NT2/D1 (cell line): ENCODE data around the gene IL2RA.

Experiments
- DNase-seq: peaks from one replicate; pipeline ENCODE4 v3.0.0-alpha.2; 2011; ENCODE audit warnings: low read depth, low spot score
- H3K27me3 ChIP-seq: 2 replicates; pipeline ENCODE4 v1.6.0; 2011; ENCODE audit warnings: mild to moderate bottlenecking; ENCODE audit not compliant: insufficient read length, insufficient read depth
- H3K36me3 ChIP-seq: 2 replicates; pipeline ENCODE4 v1.6.1; 2011; ENCODE audit warnings: mild to moderate bottlenecking, low read length, mixed read lengths; ENCODE audit not compliant: insufficient read depth, insufficient read length
- H3K4me1 ChIP-seq: 2 replicates; pipeline ENCODE4 v1.5.1; 2011; ENCODE audit not compliant: insufficient read depth, insufficient read length
- H3K4me3 ChIP-seq: 2 replicates; pipeline ENCODE4 v1.5.1; 2011; ENCODE audit warnings: low read depth; ENCODE audit not compliant: insufficient read length
- H3K9ac ChIP-seq: 2 replicates; pipeline ENCODE4 v1.6.0; 2011; ENCODE audit warnings: low read depth; ENCODE audit not compliant: insufficient read length
- H3K9me3 ChIP-seq: 2 replicates; pipeline ENCODE4 v1.5.1; 2011; ENCODE audit warnings: mild to moderate bottlenecking, low read length; ENCODE audit not compliant: insufficient read depth
- SUZ12 ChIP-seq: IDR thresholded peaks from 2 replicates; pipeline ENCODE4 v1.6.1; 2011; ENCODE audit not compliant: insufficient read length, insufficient read depth; ENCODE audit errors: extremely low read depth
- YY1 ChIP-seq: IDR thresholded peaks from 2 replicates; pipeline ENCODE4 v1.6.1; 2011; ENCODE audit not compliant: insufficient read length, insufficient read depth
- ZNF274 ChIP-seq: IDR thresholded peaks from 2 replicates; pipeline ENCODE4 v1.6.1; 2011; ENCODE audit warnings: mild to moderate bottlenecking, low read depth, low read length

IL2RA gene

DNA sequence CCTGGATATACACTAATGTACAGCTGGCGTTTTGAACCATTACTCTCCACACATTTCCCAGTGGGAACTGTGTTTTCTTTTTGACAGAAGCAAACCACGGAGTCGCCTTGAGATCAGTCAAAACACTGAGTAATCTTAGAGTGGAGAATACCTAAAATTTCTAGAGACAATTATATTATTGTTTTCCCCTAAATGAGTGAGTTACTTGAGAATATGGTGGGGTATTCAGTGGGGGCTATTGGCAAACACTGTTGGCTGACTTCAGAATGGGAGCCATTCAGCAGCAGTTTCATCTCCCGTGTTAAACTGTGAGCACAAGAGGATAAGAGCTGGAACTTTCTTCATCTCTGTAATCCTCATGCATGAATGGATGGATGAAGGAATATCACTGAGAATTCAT is 6.2 kb downstream of the IL2RA start:
- Histone ChIP-seq H3K36me3 (no peaks in the 10 kb centered on the region), H3K4me3 (no peak overlapping the region), H3K9ac (no peak overlapping the region), H3K9me3 (no peaks in the 10 kb centered on the region), H3K27me3 (no peaks in the 10 kb centered on the region), H3K4me1 (no peaks in the 10 kb centered on the region)
- TF ChIP-seq ZNF274 (no peak), SUZ12 (no peak), YY1 (no peak)
- DNase-seq = no peak

DNA sequence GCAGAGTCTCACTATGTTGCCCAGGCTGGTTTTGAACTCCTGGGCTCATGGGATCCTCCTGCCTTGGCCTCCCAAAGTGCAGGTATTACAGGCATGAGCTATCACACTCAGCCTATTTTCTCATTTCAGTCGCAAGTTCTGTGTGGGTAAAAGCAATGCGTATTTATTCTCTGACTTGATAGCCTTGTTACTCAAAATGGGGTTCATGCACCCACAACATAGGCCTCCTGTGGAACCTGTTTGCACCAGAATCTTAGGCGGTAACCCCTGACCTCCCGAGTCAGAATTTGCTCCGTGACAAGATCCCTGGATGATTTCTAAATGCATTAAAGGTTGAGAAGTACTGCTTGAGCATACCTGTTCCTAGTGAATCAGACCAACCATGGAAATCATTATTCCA is 7.3 kb downstream of the IL2RA start:
- H3K36me3 ChIP-seq = no peaks in the 10 kb centered on the region
- H3K4me1 ChIP-seq = no peaks in the 10 kb centered on the region
- TF ChIP-seq SUZ12 (no peak), YY1 (no peak), ZNF274 (no peak)

GRCh38 chr10:6053816-6054631 is 8.1 kb downstream of the IL2RA start:
- Histone ChIP-seq H3K9ac (no peak overlapping the region), H3K27me3 (no peaks in the 10 kb centered on the region), H3K4me1 (no peaks in the 10 kb centered on the region), H3K4me3 (no peak overlapping the region), H3K36me3 (no peaks in the 10 kb centered on the region), H3K9me3 (no peaks in the 10 kb centered on the region)
- no peak for DNase-seq
- TF ChIP-seq SUZ12 = no peak
- TF ChIP-seq YY1 = no peak
- no peak for TF ChIP-seq ZNF274

More for the DNA sequence above, 7.3 kb downstream of the IL2RA start:
- no peak for DNase-seq
- H3K9ac ChIP-seq = no peak overlapping the region
- H3K27me3 ChIP-seq = no peaks in the 10 kb centered on the region
- no peaks in the 10 kb centered on the region for H3K9me3 ChIP-seq
- H3K4me3 ChIP-seq = no peak overlapping the region

DNA sequence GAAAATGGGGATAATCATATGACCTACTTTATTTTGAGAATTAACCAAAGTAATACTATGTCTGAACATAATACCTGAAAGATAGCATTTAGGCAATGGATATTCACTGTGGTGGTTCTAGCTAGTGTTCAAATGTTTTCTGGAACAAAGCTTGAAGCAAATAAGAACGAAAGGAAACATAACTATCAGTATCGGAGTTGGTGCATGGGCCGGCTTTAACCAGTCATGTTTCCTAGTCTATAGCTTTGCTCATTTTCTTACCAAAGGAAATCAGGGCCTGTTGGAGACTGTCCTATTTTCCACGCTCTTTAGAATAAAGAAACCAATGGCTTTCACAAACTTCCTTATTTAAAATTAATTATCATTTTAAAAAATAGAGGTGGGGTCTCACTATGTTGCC is 8.9 kb downstream of the IL2RA start:
- no peaks in the 10 kb centered on the region for H3K9me3 ChIP-seq
- no peaks in the 10 kb centered on the region for H3K27me3 ChIP-seq
- H3K4me1 ChIP-seq = no peaks in the 10 kb centered on the region
- H3K9ac ChIP-seq = no peak overlapping the region
- DNase-seq = no peak
- H3K36me3 ChIP-seq = no peaks in the 10 kb centered on the region
- H3K4me3 ChIP-seq = no peak overlapping the region
- no peak for TF ChIP-seq YY1
- no peak for TF ChIP-seq ZNF274
- no peak for TF ChIP-seq SUZ12

DNA sequence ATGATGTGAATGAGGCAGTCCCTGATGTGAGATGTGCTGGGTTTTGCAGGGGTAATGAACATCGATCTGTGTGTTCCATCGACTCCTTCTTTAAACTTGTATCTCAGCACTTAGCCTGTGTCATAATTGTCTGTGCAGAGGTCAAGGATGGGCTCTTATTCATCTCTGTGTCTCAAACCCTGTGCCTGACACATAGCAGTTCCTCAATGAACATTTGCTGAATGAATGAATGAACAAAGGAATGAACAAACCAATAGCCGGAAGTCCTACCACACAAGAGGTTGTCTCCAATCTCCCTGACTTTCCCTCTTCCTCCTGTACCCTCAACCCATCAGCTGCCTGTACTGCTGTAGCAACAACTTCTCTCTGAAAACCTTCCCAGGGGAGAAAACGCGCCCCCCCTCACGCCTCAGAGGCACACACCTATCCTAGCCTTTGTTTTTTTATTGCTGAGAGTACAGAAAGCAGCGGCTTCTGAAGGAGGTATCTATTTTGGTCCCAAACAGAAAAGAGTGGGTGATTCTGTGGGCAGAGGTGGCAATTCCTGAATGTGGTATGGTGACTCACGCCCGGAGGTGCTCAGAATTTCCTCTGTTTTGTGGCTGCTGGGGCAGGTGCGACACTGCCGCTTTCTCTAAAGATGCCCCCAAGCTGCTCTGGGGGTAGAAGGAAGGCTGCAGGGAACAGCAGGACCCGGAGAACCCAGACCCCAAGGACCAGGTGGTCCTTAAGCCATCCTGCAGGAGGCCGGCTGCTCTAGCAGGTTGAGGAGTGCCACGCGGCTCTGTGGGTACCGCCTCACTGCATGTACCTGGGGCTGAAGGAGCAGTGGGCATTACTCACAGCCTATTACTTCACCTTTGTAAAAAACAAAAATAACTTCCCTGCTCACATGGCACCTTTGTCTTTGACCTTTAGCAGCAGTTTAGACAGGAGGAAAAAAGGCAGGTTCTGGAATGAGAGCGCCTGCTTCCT is 9.6 kb downstream of the IL2RA start:
- Histone ChIP-seq H3K9me3 (no peaks in the 10 kb centered on the region), H3K9ac (no peak overlapping the region), H3K36me3 (no peaks in the 10 kb centered on the region), H3K27me3 (no peaks in the 10 kb centered on the region), H3K4me1 (no peaks in the 10 kb centered on the region), H3K4me3 (no peak overlapping the region)
- TF ChIP-seq SUZ12 (no peak), ZNF274 (no peak), YY1 (no peak)
- no peak for DNase-seq

DNA sequence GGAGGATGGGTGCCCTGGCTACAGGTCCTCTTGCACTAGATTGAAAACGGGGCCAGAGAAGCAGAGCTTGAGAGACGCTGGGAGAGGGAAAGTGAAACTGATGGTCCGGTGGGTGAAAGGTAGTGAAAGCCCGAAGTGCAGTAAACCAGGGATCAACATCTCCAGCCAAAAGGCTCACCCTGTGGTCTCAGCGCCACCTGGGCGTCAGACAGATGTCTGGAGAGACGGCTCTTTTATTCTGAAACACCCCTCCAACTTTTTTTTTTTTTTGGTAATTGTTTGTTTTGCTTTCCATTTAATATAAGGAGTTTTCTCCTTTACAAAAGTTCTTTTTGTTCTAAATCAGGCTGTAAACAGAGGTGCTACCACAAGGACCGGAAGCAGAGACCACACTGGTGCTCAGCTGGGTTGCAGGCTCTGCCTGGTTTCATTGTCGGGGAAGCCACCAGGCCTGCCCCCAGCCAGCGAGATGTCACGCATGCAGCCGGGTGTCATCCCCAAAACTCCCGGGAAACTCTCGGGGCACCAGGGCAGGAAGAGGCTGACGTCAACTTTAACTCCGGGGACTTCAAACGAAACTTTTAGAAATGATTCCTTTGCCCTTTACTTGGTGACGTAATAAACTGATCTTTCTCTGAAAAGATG is 11.2 kb downstream of the IL2RA start:
- Histone ChIP-seq H3K4me1 (no peaks in the 10 kb centered on the region), H3K9ac (no peak overlapping the region), H3K36me3 (no peaks in the 10 kb centered on the region), H3K27me3 (no peaks in the 10 kb centered on the region), H3K4me3 (no peak overlapping the region), H3K9me3 (no peaks in the 10 kb centered on the region)
- TF ChIP-seq ZNF274 (no peak), YY1 (no peak), SUZ12 (no peak)
- no peak for DNase-seq

DNA sequence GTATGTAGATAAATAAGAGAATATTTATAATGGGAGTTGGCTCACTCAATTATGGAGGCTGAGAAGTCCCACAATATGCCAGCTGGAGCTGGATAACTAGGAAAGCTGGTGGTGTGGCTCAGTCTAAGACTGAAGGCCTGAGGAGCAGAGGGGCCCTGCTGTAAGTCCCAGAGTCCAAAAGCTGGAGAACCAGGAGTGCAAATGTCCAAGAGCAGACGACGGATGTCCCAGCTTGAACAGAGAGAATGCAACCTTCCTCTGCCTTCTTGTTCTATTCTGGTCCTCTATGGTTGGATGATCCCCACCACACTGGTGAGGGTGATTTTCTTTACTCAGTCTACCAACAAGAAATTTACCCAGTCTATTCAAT is 13.2 kb downstream of the IL2RA start:
- no peak for DNase-seq
- Histone ChIP-seq H3K27me3 (no peaks in the 10 kb centered on the region), H3K36me3 (no peaks in the 10 kb centered on the region), H3K4me1 (no peaks in the 10 kb centered on the region), H3K4me3 (no peak overlapping the region), H3K9me3 (no peaks in the 10 kb centered on the region), H3K9ac (no peak overlapping the region)
- TF ChIP-seq SUZ12 (no peak), ZNF274 (no peak), YY1 (no peak)
